Measurements from ENCODE around the gene WDR18.

WDR18 gene

DNA sequence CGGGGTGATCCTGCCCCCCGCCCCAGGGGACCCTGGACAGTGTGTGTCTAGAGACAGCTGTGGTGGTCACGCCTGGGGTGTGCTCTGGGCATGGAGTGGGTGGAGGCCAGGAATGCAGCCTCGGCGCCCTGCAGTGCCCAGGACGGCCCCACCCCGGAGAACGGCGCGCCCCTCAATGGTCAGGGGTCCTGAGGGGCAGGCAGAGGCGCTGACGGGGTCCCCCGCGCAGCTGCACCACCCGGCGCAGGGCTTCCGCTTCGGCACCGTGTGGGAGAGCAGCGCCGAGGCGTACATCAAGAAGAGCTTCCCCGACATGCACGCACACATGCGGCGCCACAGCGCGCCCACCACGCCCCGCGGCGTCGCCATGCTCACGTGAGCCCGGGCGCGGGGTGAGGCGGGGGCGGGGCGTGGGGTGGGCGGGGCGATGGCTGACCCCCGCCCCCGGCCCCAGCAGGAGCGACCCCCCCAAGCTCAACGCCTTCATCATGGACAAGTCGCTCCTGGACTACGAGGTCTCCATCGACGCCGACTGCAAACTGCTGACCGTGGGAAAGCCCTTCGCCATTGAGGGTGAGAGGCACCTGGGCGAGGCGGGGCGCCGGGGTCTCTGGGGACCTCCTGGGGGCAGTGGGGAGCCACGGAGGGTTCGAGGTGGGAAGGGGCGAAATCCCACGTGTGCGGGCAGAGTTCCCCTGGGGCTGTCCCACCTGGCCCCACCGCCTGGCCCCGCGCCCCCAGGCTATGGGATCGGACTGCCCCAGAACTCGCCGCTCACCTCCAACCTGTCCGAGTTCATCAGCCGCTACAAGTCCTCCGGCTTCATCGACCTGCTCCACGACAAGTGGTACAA lies 23.5 kb downstream of the WDR18 start:
- DNase-seq: no peak
- TF ChIP-seq GATA1 (IDR thresholded peaks at IDR 0.05; ENCODE audit: low read depth, low read length) (no peak), POLR2A (IDR thresholded peaks at IDR 0.05; ENCODE audit: low read length) (no peak)

DNA sequence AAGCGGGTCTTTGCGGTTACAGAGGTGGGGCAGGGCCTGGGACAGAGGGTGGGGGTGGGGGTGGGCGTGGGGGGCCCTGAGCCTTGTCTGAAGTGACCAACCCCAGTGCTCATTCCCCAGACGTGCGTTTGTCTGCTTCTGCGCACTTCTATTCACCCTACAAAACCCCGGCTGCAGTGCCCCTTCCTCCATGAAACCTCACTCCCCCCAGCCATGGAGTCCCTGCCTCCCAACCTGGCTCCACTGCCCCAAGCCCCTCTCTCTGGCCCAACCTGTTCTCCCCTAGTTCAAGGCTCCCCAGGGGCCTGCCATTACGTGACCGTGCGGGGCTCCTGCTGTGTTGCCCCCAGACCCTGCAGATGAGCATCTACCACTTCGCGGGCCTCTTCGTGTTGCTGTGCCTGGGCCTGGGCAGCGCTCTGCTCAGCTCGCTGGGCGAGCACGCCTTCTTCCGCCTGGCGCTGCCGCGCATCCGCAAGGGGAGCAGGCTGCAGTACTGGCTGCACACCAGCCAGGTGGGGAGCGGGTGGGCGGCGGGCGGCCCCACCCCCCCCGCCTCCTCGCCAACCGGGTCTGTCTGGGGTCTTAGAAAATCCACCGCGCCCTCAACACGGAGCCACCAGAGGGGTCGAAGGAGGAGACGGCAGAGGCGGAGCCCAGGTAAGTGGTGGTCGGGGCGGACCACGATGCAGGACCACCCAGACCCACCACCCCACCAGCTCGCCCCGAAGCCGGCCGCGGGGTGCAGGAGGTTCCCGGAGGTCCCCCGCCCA lies 24.3 kb downstream of the WDR18 start:
- TF ChIP-seq POLR2A (IDR thresholded peaks at IDR 0.05; ENCODE audit: low read length) (no peak), GATA1 (IDR thresholded peaks at IDR 0.05; ENCODE audit: low read depth, low read length) (no peak)

DNA sequence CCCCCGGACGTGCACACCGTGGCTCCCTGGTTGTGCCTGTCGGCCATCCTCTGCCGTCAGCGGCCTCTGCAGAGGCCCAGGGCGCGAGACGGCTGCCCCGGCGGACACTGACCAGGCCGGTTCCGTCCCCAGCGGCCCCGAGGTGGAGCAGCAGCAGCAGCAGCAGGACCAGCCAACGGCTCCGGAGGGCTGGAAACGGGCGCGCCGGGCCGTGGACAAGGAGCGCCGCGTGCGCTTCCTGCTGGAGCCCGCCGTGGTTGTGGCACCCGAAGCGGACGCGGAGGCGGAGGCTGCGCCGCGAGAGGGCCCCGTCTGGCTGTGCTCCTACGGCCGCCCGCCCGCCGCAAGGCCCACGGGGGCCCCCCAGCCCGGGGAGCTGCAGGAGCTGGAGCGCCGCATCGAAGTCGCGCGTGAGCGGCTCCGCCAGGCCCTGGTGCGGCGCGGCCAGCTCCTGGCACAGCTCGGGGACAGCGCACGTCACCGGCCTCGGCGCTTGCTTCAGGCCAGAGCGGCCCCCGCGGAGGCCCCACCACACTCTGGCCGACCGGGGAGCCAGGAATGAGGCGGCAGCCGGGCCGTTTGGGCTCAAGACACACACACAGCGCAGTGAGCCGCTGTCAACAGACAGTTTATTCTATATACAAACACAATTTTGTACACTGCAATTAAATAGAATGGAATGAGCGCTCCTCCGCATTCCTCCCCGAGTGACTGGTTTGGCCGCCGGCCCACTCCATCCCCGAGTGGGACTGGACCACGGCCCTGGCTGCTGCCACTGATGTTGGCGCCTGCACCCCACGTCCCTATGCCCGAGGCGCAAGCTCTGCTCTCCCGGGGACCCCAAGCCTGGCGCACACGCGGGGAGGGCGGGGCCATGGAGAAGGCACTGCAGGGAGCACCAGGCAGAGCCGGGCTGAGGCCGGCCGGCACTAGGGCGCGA lies 25.2 kb downstream of the WDR18 start:
- TF ChIP-seq GATA1 (IDR thresholded peaks at IDR 0.05; ENCODE audit: low read depth, low read length) (no peak), POLR2A (IDR thresholded peaks at IDR 0.05; ENCODE audit: low read length) (no peak)
- no peak for DNase-seq

More for the DNA sequence above, 24.3 kb downstream of the WDR18 start:
- no peak for DNase-seq

DNA sequence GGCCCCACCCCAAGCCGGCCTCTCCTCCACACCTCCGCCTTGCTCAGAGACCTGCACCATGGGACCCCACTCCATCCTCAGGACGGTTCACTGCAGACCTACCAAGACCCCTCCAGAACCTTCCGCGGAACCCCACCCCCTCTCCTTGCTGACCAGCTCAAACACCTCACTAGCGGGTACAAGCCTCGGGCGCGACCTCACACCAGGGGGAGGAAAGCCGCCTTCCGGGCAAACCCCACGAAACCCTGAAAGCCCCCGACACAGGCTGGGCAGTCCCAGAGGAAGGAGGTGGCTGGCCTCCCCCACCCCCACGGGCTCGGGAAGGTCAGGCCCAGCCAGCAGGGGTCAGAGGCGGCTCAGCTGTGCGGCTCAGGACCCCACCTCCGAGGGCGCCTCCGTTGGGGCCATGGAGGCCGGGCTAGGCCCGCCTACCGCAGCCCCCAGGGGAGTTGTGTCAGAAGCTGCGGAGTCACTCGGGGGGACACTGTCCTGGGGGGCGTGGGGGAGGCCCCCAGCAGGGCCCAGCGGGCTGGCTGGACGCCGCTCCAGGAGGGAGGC lies 25.9 kb downstream of the WDR18 start:
- TF ChIP-seq POLR2A (IDR thresholded peaks at IDR 0.05; ENCODE audit: low read length): no peak
- TF ChIP-seq GATA1 (IDR thresholded peaks at IDR 0.05; ENCODE audit: low read depth, low read length): no peak
- DNase-seq: no peak

DNA sequence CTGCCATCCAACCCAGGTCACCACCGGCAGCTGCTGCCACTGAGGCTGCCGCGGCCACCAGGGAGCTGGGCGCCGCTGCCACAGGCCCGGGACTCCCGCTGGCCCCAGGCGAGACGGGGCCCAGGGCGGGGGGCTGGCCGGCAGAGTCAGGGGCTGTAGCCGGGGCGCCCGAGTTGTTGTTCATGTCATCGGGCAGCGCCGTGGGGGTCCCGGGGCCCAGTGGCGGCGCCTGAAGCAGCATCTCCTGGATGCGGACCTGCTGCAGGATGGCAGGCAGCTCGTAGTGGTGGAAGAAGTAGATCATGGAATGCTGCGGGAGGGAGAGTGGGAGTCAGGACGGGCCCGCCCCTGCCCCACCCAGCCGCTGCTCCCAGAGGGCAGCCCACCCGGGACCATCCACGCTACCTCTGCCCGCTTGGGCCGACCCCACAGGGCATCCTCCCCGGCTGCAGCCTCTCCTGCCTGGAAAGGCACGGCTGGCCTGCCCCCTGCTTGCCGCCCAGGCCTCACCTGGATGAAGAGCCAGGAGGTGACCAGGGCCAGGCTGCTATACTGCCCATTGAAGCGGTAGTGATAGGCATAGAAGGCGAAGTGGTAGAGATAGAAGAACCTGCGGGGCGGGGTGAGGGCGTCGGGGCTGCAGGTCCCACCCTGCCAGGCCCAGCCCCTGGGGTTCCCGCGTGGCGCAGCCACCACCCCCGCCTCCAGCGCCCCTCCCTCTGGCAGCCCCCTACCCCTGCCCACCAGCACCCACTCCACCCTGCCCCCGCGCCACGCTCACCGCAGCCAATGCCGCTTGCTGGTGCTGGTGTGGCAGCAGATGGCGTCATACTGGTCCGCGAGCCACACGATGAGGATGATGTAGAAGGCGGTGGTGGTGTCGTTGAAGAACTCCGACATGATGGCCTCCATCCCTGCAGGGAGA lies 26.7 kb downstream of the WDR18 start:
- no peak for DNase-seq
- TF ChIP-seq GATA1 (IDR thresholded peaks at IDR 0.05; ENCODE audit: low read depth, low read length) (no peak), POLR2A (IDR thresholded peaks at IDR 0.05; ENCODE audit: low read length) (no peak)

DNA sequence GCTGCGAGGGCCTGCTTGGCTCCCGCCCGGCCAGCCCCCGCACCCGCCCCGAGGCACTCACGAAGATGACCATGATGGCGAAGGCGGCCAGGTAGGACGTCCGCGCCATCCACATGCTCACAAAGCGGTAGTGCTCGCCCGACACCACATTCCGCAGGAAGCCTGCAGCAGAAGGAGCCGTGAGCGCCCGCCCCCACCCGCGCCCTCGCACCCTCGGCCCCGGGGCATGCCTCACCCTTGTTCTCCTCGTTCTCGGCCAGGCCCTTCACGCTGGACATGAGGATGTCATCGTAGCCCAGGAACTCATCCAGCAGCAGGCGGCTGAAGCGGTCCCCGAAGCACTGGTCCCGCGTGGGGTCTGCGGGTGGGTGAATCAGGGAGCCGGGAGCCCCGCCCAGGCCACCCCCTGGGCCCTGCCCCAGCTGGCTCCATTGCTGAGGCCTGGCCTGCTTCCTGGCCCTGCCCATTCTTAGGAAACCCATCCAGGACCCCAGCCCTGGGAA lies 27.7 kb downstream of the WDR18 start:
- TF ChIP-seq GATA1 (IDR thresholded peaks at IDR 0.05; ENCODE audit: low read depth, low read length) (no peak), POLR2A (IDR thresholded peaks at IDR 0.05; ENCODE audit: low read length) (no peak)
- DNase-seq: no peak

DNA sequence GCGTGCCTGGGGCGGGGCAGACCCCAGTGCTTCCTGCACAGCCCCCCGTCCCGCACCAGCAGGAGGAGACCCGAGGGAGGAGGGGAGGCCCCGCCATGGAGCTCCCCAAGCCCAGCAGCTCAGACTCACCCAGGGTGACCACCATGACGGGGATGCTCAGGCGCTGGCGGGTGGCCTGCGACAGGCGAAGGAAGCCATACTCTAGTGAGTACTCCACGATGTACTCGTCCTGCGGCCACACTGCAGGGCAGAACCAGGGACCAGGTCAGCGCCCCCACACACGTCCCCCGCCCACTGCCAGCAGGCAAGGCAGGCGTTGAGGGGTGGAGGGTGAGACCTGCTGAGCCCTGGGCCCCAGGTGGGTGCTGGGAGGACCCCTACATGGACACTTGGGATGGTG lies 28.2 kb downstream of the WDR18 start:
- DNase-seq: no peak
- TF ChIP-seq GATA1 (IDR thresholded peaks at IDR 0.05; ENCODE audit: low read depth, low read length) (no peak), POLR2A (IDR thresholded peaks at IDR 0.05; ENCODE audit: low read length) (no peak)

DNA sequence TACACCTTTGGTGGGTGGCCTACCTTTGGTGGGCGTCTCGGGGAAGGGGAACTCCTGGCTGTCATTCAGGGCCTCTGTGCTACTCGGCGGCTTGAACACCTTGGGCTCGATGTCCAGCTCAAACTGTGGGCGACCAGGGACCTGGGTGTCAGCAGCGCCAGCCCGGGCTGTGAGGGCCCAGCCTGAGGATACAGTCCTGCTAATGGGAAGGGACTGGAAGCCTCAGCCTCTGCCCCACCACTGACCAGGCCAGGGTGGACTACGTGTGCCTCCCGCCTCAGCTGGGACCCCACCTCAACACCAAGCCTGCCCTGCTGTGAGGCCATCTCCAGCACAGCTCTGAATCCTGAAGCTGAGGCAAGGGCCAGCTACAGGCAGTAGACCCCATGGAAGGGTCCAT lies 29.1 kb downstream of the WDR18 start:
- no peak for TF ChIP-seq POLR2A (IDR thresholded peaks at IDR 0.05; ENCODE audit: low read length)
- no peak for TF ChIP-seq GATA1 (IDR thresholded peaks at IDR 0.05; ENCODE audit: low read depth, low read length)

DNA sequence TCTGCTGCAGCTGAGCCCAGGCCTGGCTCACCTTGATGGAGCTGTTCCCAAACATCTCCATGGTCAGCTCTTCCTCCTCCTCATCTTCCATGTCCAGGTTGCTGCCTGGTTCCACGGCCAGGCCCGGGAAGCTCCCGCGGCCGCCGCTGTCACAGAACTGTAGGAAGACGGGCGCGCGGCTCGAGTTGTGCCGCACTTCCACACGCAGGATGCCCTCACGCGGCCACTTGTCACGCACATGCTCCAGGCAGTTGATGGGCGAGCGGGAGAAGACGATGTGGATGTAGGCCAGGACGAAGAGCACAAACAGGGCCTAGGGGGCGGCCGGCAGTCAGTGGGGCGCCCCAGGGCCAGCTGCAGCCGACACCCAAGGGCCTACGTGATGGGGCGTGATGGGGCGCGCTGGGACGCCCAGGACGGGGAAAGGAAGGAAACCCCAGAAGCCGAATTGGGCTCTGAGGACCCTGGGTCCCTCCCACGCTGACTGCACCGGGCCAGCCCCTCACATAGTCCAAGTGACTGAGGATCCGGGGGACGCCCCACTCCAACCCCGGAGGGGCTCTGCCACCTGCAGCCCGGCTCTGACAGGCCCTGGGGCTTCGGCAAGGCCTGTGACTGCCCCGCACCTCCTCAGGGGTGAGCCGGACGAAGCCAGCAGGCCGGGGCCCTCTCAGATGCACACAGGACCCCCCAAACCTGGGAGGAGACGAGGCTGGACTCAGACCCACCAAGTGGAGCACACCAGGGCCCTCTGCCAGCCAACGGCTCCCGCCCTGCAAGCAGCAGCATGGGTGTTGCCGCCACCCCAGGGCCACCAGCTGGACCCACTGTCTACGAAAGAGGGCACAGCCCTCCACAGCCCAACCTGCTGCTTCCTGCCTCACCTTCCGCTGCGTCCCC lies 30.3 kb downstream of the WDR18 start:
- TF ChIP-seq POLR2A (IDR thresholded peaks at IDR 0.05; ENCODE audit: low read length) (no peak), GATA1 (IDR thresholded peaks at IDR 0.05; ENCODE audit: low read depth, low read length) (no peak)
- no peak for DNase-seq

More for the DNA sequence above, 29.1 kb downstream of the WDR18 start:
- DNase-seq: no peak

DNA sequence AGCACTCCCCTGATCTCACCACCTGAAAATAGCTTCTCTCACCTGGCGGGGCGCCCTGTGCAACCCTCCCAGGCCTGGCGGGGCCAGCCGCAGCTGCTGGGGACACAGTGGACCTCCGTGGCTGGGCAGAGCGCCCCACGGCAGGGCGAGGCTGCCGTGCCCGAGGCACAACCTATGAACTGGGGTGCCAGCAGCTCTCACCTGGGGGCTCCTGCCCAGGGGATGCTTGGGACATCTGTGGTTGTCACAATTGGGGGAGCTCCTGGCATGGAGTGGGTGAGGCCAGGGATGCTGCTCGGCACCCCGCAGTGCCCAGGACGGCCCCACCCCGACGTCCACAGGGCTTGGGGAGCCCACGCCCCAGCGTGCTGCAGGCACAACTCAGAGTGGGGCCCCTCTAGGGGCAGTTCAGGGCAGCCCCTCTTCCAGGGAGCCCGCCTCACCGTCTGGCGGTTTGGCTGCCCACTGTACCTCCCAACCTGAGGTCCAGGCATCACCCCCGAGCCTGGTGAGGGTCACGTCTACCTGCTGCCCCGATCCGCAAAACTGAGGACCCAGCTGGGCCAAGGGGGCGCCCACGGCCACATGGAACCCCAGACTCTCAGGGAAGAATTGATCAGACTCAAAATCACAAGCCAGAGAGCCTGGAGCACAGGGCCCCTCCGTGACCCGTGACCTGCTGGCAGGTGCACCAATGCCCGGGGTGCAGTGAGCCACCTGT lies 31.1 kb downstream of the WDR18 start:
- TF ChIP-seq GATA1 (IDR thresholded peaks at IDR 0.05; ENCODE audit: low read depth, low read length): no peak
- TF ChIP-seq POLR2A (IDR thresholded peaks at IDR 0.05; ENCODE audit: low read length): no peak
- DNase-seq: no peak
